Esophagus muscularis mucosa (tissue), 4 donors: ENCODE measurements around the gene MYO1D. TPM values are rescaled to one million over a fixed set of nuclear protein-coding genes. Genes with fewer than 3 reads are reported as not detected.

ENCODE experiments used
- DNase-seq: peaks from one replicate; pipeline ENCODE4 v3.0.0-alpha.2; 2017; ENCODE audit errors: extremely low spot score
- H3K27ac ChIP-seq, 4 donors: fragments of 200-600 bp; sonication (generic); replicated peaks in 1 of 4; 1 replicate in 3 of 4; 2 replicates in 1 of 4; pipeline ENCODE4 v1.5.1; 2016 to 2019; ENCODE audit warnings: mild to moderate bottlenecking in 1 of 4
- H3K27me3 ChIP-seq, 4 donors: fragments of 200-600 bp; sonication (generic); one replicate each; pipeline versions ENCODE4 v1.5.1 to v1.6.0; 2016 to 2019
- H3K36me3 ChIP-seq, 4 donors: fragments of 200-600 bp; sonication (generic); one replicate each; pipeline ENCODE4 v1.5.1; 2016 to 2019
- H3K4me1 ChIP-seq, 4 donors: fragments of 200-600 bp; sonication (generic); one replicate each; pipeline ENCODE4 v1.5.1; 2016 to 2019
- H3K4me3 ChIP-seq, 4 donors: fragments of 200-600 bp; sonication (generic); 1 replicate in 2 of 4; 2 replicates in 2 of 4; pipeline ENCODE4 v1.5.1; 2016 to 2019; ENCODE audit warnings: mild to moderate bottlenecking in 4 of 4, moderate library complexity in 1 of 4
- H3K9me3 ChIP-seq, 4 donors: fragments of 200-600 bp; sonication (generic); 1 replicate in 3 of 4; 2 replicates in 1 of 4; pipeline ENCODE4 v1.5.1; 2016 to 2019
- EP300 ChIP-seq: sonication (generic); formaldehyde crosslinking; IDR thresholded peaks from one replicate; pipeline ENCODE4 v1.6.1; 2017; ENCODE audit warnings: antibody characterized with exemption
- POLR2A ChIP-seq: fragments of 450-650 bp; IDR thresholded peaks from one replicate; pipeline ENCODE4 v1.6.1; 2017; ENCODE audit warnings: antibody characterized with exemption, moderate library complexity, mild to moderate bottlenecking, low read depth
- POLR2AphosphoS5 ChIP-seq, 2 donors: sonication (generic); formaldehyde crosslinking; IDR thresholded peaks; one replicate each; pipeline ENCODE4 v1.6.1; 2017; ENCODE audit warnings: antibody characterized with exemption in 2 of 2
- WGBS: methylation state at CpG from one replicate; pipeline ENCODE4 v1.1.5; 2018; 5-methylcytosine and 5-hydroxymethylcytosine counted together
- intact Hi-C: fragments of 100-400 bp; cut with DNase I; formaldehyde crosslinking; loops from one replicate; pipeline ENCODE4 v1.15.1; 2023
- total RNA-seq, 4 donors: library from RNA; depleted of rRNA; stranded (reverse); fragments of >200 nt; gene quantifications; one replicate each; pipeline versions ENCODE4 v1.1.0 to v1.2.1, GENCODE V29; 2016
- TF ChIP-seq, protein P1 (sequence below), 3 experiments: fragments of 200-600 bp in 2 of 3; fragments of 450-650 bp in 1 of 3; sonication (generic) in 2 of 3; IDR thresholded peaks; one replicate each; pipeline ENCODE4 v1.5.1; 2017 to 2019; ENCODE audit warnings: antibody characterized with exemption in 3 of 3, mild to moderate bottlenecking in 2 of 3, moderate library complexity in 1 of 3

Gene MYO1D
- total RNA-seq, 4 donors from 2014 or later: 27.3 to 30.3 (median 29.0) TPM

DNA sequence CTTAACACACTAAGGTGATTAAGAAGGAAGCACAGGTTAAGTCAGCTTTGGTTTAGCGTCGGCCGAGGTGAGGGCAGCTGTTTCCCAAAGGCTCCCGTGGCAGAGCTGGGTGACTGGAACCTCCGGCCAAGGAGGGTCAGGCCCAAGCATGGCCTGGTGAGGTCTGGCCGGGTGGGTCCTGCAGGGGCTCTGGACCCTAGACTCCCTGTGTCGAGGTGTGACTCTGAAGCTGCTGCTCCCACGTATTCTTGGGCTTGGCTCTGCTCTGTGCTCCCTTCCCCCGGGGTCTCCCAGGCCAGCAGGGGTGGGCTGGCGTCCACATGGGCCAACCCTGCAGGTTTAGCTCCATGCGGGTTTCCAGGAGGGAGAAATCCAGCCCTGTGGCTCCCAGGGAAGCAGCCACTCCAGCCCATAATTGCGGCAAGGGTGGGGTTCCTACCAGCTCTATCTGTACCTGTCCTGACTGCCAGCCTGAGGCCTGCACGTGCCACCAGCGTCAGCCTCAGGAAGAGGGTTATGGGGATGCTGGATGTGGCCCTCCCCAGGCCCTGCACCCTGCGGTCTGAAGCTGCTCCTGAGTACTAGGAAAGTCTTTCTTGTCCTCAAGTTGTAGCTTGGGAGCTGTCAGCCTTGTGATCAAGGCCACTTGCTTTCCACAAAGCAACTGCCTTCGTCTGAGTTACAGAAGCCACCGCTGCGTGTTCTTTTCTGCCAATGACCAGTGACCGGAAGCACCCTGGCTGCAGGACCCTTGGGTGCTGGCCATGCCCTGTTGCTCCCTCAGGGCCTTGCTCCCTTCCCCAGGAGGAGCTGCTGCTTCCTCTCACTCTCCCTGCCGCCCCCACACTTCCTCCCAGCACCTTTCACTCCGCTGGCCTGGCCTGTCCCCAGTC is 385.3 kb downstream of the MYO1D start:
- Histone ChIP-seq H3K27ac (no peak overlapping the region), H3K27me3 (no peaks in the 10 kb centered on the region), H3K4me1 (peaks cover 20 to 27% (median 21%) of the 10 kb centered on the region in 4 donors), H3K4me3 (no peak overlapping the region), H3K9me3 (no peaks in the 10 kb centered on the region), H3K36me3 (peaks cover 0 to 3% (median 0%) of the 10 kb centered on the region in 4 donors)
- TF ChIP-seq, protein P1, sequence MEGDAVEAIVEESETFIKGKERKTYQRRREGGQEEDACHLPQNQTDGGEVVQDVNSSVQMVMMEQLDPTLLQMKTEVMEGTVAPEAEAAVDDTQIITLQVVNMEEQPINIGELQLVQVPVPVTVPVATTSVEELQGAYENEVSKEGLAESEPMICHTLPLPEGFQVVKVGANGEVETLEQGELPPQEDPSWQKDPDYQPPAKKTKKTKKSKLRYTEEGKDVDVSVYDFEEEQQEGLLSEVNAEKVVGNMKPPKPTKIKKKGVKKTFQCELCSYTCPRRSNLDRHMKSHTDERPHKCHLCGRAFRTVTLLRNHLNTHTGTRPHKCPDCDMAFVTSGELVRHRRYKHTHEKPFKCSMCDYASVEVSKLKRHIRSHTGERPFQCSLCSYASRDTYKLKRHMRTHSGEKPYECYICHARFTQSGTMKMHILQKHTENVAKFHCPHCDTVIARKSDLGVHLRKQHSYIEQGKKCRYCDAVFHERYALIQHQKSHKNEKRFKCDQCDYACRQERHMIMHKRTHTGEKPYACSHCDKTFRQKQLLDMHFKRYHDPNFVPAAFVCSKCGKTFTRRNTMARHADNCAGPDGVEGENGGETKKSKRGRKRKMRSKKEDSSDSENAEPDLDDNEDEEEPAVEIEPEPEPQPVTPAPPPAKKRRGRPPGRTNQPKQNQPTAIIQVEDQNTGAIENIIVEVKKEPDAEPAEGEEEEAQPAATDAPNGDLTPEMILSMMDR (IDR thresholded peaks at IDR 0.05): no peak
- no peak for TF ChIP-seq POLR2AphosphoS5 (IDR thresholded peaks at IDR 0.05)
- TF ChIP-seq POLR2A: no peak
- TF ChIP-seq EP300: no peak
- intact Hi-C loops: no loop called here
- no peak for DNase-seq
- WGBS: 87% methylated on average over 13 of the region's 21 CpGs

DNA sequence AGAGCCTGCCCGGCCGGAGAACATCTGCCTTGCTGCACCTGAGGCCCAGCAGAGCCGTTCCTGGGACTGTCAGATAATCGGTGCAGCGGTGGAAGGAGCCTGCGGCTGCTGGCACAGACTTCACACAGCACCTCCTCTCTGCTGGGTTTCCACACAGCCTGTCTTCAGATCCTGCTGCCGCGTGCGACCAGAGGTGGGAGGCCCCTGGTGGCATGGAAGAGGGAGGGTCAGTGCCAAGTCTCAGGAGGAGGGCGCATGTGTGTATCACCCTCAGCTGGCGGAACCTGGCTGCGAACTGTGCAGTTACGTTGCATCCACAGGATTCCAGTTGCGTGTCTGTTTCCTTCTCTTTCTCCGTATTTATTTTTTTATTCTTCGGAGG is 386.8 kb downstream of the MYO1D start:
- no peak for DNase-seq
- WGBS: 75% methylated on average over 16 of the region's 16 CpGs
- Histone ChIP-seq H3K27ac (no peak overlapping the region), H3K36me3 (peaks cover 0 to 3% (median 0%) of the 10 kb centered on the region in 4 donors), H3K27me3 (no peaks in the 10 kb centered on the region), H3K9me3 (no peaks in the 10 kb centered on the region), H3K4me3 (no peak overlapping the region), H3K4me1 (peaks cover 15 to 29% (median 21%) of the 10 kb centered on the region in 4 donors)
- TF ChIP-seq, protein P1 (IDR thresholded peaks at IDR 0.05): no peak
- TF ChIP-seq POLR2A (no peak), POLR2AphosphoS5 (IDR thresholded peaks at IDR 0.05) (no peak), EP300 (no peak)
- intact Hi-C loops: no loop called here

DNA sequence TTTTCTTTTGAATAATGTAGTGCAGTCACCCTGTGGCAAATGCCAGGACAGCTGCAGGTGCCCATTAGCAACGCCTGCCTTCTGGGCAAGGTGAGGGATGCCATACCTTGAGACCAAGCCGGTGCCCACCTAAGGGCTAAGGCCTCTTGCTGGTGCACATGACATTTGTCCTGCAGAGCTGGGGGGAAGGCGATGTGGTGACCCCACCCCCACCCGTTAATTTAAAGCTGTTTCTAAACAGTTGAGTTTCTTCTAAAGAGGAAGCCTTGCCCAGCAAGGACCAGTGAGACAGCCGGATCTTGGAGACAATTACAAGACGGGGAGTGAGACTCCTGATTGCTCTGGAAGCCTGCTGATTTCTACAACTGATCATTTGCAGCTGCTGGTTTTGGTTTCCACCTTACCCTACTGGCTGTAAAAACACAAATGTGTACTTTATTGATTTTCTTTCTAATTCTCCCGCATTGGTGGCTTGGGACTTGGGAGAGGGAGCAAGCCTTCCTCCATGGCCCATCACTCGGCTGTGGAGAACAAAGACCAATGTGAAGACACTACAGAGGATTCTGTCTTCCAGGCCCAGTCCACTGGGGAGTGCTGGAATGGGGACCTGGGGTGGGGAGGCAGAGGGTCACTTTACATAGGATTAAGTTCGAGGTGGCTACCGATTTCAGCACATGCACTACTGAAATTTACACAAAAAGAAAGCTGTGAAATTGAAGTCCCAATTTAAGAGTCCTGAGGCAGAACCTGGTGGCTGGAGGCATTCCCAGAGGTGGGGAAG is 387.4 kb downstream of the MYO1D start:
- WGBS: 83% methylated on average over 5 of the region's 10 CpGs
- no peaks in the 10 kb centered on the region for H3K9me3 ChIP-seq
- TF ChIP-seq POLR2A (no peak), EP300 (no peak), POLR2AphosphoS5 (IDR thresholded peaks at IDR 0.05) (no peak)
- TF ChIP-seq, protein P1 (IDR thresholded peaks at IDR 0.05): no peak
- no peak overlapping the region for H3K27ac ChIP-seq
- DNase-seq: no peak
- H3K27me3 ChIP-seq: no peaks in the 10 kb centered on the region
- peaks cover 0 to 3% (median 0%) of the 10 kb centered on the region in 4 donors for H3K36me3 ChIP-seq
- H3K4me1 ChIP-seq: peaks cover 15 to 28% (median 20%) of the 10 kb centered on the region in 4 donors
- intact Hi-C loops: no loop called here
- H3K4me3 ChIP-seq: no peak overlapping the region

DNA sequence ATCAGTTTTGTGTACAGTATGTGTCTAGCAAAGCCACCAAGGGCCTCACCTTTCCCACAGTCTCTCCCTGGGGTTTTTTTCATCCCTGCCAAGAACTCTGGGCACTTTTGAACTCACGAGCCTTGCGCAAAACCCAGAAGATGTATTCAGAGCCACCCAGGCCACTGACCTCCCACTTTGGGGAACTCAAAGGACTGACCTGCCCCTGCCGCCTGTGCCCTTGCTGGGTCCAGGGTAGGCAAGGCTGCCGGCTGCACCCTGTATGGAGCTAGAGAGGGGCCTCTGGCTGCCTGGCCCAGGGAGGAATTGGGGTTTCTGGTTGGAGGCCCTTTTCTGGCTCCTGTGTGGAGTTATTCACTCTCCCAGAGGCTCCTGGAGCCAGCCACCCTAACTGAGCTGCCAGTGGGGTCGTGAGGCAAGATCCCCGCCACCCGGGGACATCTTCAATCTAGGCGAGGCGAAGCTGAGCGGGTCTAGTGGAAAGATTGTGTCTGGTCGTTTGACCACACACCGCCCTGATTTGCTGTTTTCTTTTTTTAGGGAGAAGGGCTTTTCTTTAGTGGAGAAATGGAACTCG is 388.2 kb downstream of the MYO1D start:
- intact Hi-C loops: no loop called here
- no peak overlapping the region for H3K4me3 ChIP-seq

More for the DNA sequence above, 388.2 kb downstream of the MYO1D start:
- no peak for DNase-seq
- TF ChIP-seq EP300: no peak
- TF ChIP-seq, protein P1 (IDR thresholded peaks at IDR 0.05): no peak
- TF ChIP-seq POLR2A: no peak
- no peak for TF ChIP-seq POLR2AphosphoS5 (IDR thresholded peaks at IDR 0.05)
- Histone ChIP-seq H3K4me1 (peaks cover 23 to 37% (median 28%) of the 10 kb centered on the region in 4 donors), H3K36me3 (peaks cover 0 to 3% (median 0%) of the 10 kb centered on the region in 4 donors), H3K9me3 (no peaks in the 10 kb centered on the region), H3K27ac (no peak overlapping the region), H3K27me3 (no peaks in the 10 kb centered on the region)
- WGBS: 96% methylated on average over 13 of the region's 13 CpGs
